ENCODE data around the gene CARD10.

The CARD10 gene

GRCh38 chr22:37440875-37441274 lies 78.3 kb downstream of the CARD10 start:
- Histone ChIP-seq H3K27me3 (ENCODE audit: control insufficient read depth in 1 of 2, insufficient read depth in 2 of 2, low read length in 2 of 2) (peaks cover 6% of the 10 kb centered on the region in 2 donors), H3K4me1 (ENCODE audit: control insufficient read depth in 1 of 2, insufficient read depth in 2 of 2, low read length in 2 of 2) (no peaks in the 10 kb centered on the region), H3K4me3 (ENCODE audit: low read depth in 1 of 2, low read length in 2 of 2) (no peak overlapping the region), H3K9ac (ENCODE audit: low read depth in 1 of 2, low read length in 2 of 2) (no peak overlapping the region), H3K9me3 (ENCODE audit: control insufficient read depth in 1 of 2, low read length in 2 of 2) (peaks cover 3 to 6% of the 10 kb centered on the region in 2 donors), H3K27ac (ENCODE audit: low read depth, low read length) (no peak overlapping the region), H3K36me3 (ENCODE audit: control insufficient read depth in 1 of 2, insufficient read depth in 2 of 2, low read length in 2 of 2) (no peaks in the 10 kb centered on the region)

All from duodenal mucosa (tissue), 2 donors.